ENCODE data around the gene CCDC7. TPM values are rescaled to one million over a fixed set of nuclear protein-coding genes. Genes with fewer than 3 reads are reported as not detected.
"Not testable (repeated sequence)": the region's sequence is repeated elsewhere in the genome, so short reads cannot be mapped to it uniquely, and the experiment has no call there.

CCDC7 gene
- total and polyA plus RNA-seq, 2 experiments from 2014 or later, result 2.0 to 10.0 TPM

DNA sequence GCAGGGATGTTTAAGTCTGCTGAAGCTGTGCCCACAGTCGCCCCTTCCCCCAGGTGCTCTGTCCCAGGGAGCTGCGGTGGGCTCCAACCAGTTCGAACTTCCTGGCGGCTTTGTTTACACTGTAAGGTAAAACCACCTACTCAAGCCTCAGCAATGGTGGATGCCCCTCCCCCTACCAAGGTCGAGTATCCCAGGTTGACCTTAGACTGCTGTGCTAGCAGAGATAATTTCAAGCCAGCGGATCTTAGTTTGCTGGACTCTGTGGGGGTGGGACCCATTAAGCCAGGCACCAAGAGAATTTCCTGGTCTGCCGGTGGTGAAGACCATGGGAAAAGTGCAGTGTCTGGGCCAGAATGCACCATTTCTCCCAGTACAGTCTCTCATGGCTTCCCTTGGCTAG is 56.0 kb downstream of the CCDC7 start:
- H3K27ac ChIP-seq, result no peak overlapping the region
- no peak overlapping the region for H2AFZ ChIP-seq
- DNase-seq (ENCODE audit: low spot score), result no peak
- H3K9me2 ChIP-seq (replicated peaks; ENCODE audit: insufficient read depth), result no peaks in the 10 kb centered on the region
- H3K79me2 ChIP-seq, result no peaks in the 10 kb centered on the region
- no peaks in the 10 kb centered on the region for H4K20me1 ChIP-seq (ENCODE audit: insufficient read depth, poor library complexity, severe bottlenecking)
- TF ChIP-seq EZH2phosphoT487 (IDR thresholded peaks at IDR 0.05; ENCODE audit: low read depth, severe bottlenecking, unreplicated experiment) (no peak), EZH2 (IDR thresholded peaks at IDR 0.05; ENCODE audit: borderline replicate concordance) (no peak)
- TF ChIP-seq, protein P1, sequence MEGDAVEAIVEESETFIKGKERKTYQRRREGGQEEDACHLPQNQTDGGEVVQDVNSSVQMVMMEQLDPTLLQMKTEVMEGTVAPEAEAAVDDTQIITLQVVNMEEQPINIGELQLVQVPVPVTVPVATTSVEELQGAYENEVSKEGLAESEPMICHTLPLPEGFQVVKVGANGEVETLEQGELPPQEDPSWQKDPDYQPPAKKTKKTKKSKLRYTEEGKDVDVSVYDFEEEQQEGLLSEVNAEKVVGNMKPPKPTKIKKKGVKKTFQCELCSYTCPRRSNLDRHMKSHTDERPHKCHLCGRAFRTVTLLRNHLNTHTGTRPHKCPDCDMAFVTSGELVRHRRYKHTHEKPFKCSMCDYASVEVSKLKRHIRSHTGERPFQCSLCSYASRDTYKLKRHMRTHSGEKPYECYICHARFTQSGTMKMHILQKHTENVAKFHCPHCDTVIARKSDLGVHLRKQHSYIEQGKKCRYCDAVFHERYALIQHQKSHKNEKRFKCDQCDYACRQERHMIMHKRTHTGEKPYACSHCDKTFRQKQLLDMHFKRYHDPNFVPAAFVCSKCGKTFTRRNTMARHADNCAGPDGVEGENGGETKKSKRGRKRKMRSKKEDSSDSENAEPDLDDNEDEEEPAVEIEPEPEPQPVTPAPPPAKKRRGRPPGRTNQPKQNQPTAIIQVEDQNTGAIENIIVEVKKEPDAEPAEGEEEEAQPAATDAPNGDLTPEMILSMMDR (IDR thresholded peaks at IDR 0.05; ENCODE audit: poor library complexity), result no peak
- no peak overlapping the region for H3K4me3 ChIP-seq
- H3K9me3 ChIP-seq (ENCODE audit: low read depth), result peaks cover 7% of the 10 kb centered on the region
- WGBS (ENCODE audit: low lambda C conversion rate, missing lambda C conversion rate), result 82% methylated on average over 7 of the region's 7 CpGs
- H3K4me1 ChIP-seq (ENCODE audit: insufficient read depth), result no peaks in the 10 kb centered on the region
- H3K27me3 ChIP-seq, result no peaks in the 10 kb centered on the region
- H3K4me2 ChIP-seq, result no peak overlapping the region
- H3K36me3 ChIP-seq (replicated peaks; ENCODE audit: insufficient read depth, low read depth), result no peaks in the 10 kb centered on the region

DNA sequence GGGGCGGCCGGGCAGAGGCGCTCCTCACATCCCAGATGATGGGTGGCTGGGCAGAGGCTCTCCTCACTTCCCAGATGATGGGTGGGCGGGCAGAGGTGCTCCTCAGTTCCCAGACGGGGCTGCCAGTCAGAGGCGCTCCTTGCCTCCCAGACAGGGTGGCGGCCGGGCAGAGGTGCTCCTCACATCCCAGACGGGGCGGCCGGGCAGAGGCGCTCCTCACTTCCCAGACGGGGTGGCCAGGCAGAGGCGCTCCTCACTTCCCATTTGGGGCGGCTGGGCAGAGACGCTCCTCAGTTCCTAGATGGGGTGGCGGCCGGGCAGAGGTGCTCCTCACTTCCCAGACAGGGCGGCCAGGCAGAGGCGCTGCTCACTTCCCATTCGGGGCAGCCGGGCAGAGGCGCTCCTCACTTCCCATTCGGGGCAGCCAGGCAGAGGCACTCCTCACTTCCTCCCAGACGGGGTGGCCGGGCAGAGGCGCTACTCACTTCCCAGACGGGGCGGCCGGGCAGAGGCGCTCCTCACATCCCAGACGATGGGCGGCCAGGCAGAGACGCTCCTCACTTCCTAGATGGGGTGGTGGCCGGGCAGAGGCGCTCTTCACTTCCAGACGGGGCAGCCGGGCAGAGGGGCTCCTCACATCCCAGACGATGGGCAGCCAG is 60.0 kb downstream of the CCDC7 start:
- not testable (repeated sequence) for H3K9me2 ChIP-seq (replicated peaks; ENCODE audit: insufficient read depth)

DNA sequence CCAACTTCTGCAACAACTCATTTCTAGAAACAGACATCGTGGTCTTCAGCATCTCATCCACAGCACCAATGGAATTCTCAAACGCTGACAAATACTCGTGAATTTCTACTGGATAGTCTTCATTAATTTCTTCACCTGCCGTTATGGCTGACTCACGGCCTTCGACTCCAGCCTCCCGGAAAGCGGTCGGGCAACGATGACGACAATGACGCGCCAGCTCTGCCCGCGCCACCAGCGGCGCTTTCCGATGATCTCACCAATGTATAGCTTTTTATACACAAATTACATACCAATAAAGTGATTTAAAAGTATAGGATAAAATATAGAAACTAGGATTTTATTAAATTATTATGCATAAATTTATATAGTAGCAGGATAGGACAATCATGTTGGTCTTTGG is 65.7 kb downstream of the CCDC7 start:
- Histone ChIP-seq H3K79me2 (no peaks in the 10 kb centered on the region), H3K9me3 (ENCODE audit: low read depth) (no peaks in the 10 kb centered on the region), H3K36me3 (replicated peaks; ENCODE audit: insufficient read depth, low read depth) (no peaks in the 10 kb centered on the region), H2AFZ (no peak overlapping the region), H3K27ac (no peak overlapping the region), H3K27me3 (no peaks in the 10 kb centered on the region), H3K4me2 (no peak overlapping the region), H3K9me2 (replicated peaks; ENCODE audit: insufficient read depth) (no peaks in the 10 kb centered on the region), H3K4me1 (ENCODE audit: insufficient read depth) (no peaks in the 10 kb centered on the region), H4K20me1 (ENCODE audit: insufficient read depth, poor library complexity, severe bottlenecking) (no peaks in the 10 kb centered on the region), H3K4me3 (no peak overlapping the region)
- no peak for TF ChIP-seq EZH2 (IDR thresholded peaks at IDR 0.05; ENCODE audit: borderline replicate concordance)
- TF ChIP-seq, protein P1 (IDR thresholded peaks at IDR 0.05; ENCODE audit: poor library complexity), result no peak
- no peak for TF ChIP-seq EZH2phosphoT487 (IDR thresholded peaks at IDR 0.05; ENCODE audit: low read depth, severe bottlenecking, unreplicated experiment)
- DNase-seq (ENCODE audit: low spot score), result no peak
- 98% methylated on average over 18 of the region's 18 CpGs for WGBS (ENCODE audit: low lambda C conversion rate, missing lambda C conversion rate)

More for the DNA sequence above, 60.0 kb downstream of the CCDC7 start:
- not testable (repeated sequence) for H4K20me1 ChIP-seq (ENCODE audit: insufficient read depth, poor library complexity, severe bottlenecking); H3K79me2 ChIP-seq; H3K4me1 ChIP-seq (ENCODE audit: insufficient read depth); H3K4me2 ChIP-seq; H3K9me3 ChIP-seq (ENCODE audit: low read depth); DNase-seq (ENCODE audit: low spot score); H3K27ac ChIP-seq; H3K36me3 ChIP-seq (replicated peaks; ENCODE audit: insufficient read depth, low read depth); H3K4me3 ChIP-seq; H3K27me3 ChIP-seq; H2AFZ ChIP-seq
- 97% methylated on average over 25 of the region's 39 CpGs for WGBS (ENCODE audit: low lambda C conversion rate, missing lambda C conversion rate)

GRCh38 chr10:32516567-32517495 is 70.9 kb downstream of the CCDC7 start:
- Histone ChIP-seq H3K4me2 (no peak overlapping the region), H3K4me1 (ENCODE audit: insufficient read depth) (no peaks in the 10 kb centered on the region), H3K4me3 (no peak overlapping the region), H3K9me2 (replicated peaks; ENCODE audit: insufficient read depth) (no peaks in the 10 kb centered on the region), H3K27ac (no peak overlapping the region), H3K36me3 (replicated peaks; ENCODE audit: insufficient read depth, low read depth) (no peaks in the 10 kb centered on the region), H3K27me3 (no peaks in the 10 kb centered on the region), H2AFZ (no peak overlapping the region), H3K79me2 (no peaks in the 10 kb centered on the region), H3K9me3 (ENCODE audit: low read depth) (no peaks in the 10 kb centered on the region), H4K20me1 (ENCODE audit: insufficient read depth, poor library complexity, severe bottlenecking) (no peaks in the 10 kb centered on the region)
- WGBS (ENCODE audit: low lambda C conversion rate, missing lambda C conversion rate), result 80% methylated on average over 4 of the region's 4 CpGs
- TF ChIP-seq, protein P1 (IDR thresholded peaks at IDR 0.05; ENCODE audit: poor library complexity), result no peak
- TF ChIP-seq EZH2phosphoT487 (IDR thresholded peaks at IDR 0.05; ENCODE audit: low read depth, severe bottlenecking, unreplicated experiment) (no peak), EZH2 (IDR thresholded peaks at IDR 0.05; ENCODE audit: borderline replicate concordance) (no peak)
- no peak for DNase-seq (ENCODE audit: low spot score)
